ENCODE measurements around the gene GSTA3. TPM values are rescaled to one million over a fixed set of nuclear protein-coding genes. Genes with fewer than 3 reads are reported as not detected.

Gene GSTA3
- total and polyA plus RNA-seq, 2 of the 13 experiments (the other 11 are each of a cell fraction or from before 2014, with no cell fraction given), result not detected

GRCh38 chr6:52929321-52930164 is 20.0 kb upstream of the GSTA3 start (continued):
- TF ChIP-seq, protein P1, sequence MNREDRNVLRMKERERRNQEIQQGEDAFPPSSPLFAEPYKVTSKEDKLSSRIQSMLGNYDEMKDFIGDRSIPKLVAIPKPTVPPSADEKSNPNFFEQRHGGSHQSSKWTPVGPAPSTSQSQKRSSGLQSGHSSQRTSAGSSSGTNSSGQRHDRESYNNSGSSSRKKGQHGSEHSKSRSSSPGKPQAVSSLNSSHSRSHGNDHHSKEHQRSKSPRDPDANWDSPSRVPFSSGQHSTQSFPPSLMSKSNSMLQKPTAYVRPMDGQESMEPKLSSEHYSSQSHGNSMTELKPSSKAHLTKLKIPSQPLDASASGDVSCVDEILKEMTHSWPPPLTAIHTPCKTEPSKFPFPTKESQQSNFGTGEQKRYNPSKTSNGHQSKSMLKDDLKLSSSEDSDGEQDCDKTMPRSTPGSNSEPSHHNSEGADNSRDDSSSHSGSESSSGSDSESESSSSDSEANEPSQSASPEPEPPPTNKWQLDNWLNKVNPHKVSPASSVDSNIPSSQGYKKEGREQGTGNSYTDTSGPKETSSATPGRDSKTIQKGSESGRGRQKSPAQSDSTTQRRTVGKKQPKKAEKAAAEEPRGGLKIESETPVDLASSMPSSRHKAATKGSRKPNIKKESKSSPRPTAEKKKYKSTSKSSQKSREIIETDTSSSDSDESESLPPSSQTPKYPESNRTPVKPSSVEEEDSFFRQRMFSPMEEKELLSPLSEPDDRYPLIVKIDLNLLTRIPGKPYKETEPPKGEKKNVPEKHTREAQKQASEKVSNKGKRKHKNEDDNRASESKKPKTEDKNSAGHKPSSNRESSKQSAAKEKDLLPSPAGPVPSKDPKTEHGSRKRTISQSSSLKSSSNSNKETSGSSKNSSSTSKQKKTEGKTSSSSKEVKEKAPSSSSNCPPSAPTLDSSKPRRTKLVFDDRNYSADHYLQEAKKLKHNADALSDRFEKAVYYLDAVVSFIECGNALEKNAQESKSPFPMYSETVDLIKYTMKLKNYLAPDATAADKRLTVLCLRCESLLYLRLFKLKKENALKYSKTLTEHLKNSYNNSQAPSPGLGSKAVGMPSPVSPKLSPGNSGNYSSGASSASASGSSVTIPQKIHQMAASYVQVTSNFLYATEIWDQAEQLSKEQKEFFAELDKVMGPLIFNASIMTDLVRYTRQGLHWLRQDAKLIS (CRISPR knock-in tag; IDR thresholded peaks at IDR 0.05), result no peak
- TF ChIP-seq KLF13 (CRISPR knock-in tag; IDR thresholded peaks at IDR 0.05) (no peak), ZNF280B (CRISPR knock-in tag; IDR thresholded peaks at IDR 0.05; ENCODE audit: borderline replicate concordance) (no peak), TOE1 (CRISPR knock-in tag; IDR thresholded peaks at IDR 0.05) (no peak), EP300 (IDR thresholded peaks at IDR 0.05; ENCODE audit: low read depth in 2 of 2, low read length in 2 of 2) (0 out of 4 replicates have a peak, but pooled peaks of 1 of the 2 experiments have one; percentile 4), EP300 (CRISPR knock-in tag; IDR thresholded peaks at IDR 0.05; ENCODE audit: borderline replicate concordance) (peak; percentile 36; the same call in 1 of the 2 replicates), HMG20A (CRISPR knock-in tag; IDR thresholded peaks at IDR 0.05; ENCODE audit: borderline replicate concordance) (no peak), ZNF292 (CRISPR knock-in tag; IDR thresholded peaks at IDR 0.05; ENCODE audit: borderline replicate concordance, low read depth) (no peak), ZNF337 (CRISPR knock-in tag; IDR thresholded peaks at IDR 0.05; ENCODE audit: borderline replicate concordance, low read depth) (no peak), PAX8 (CRISPR knock-in tag; IDR thresholded peaks at IDR 0.05; ENCODE audit: borderline replicate concordance) (no peak), KDM4B (CRISPR knock-in tag; IDR thresholded peaks at IDR 0.05) (no peak), NCOR1 (IDR thresholded peaks at IDR 0.05; ENCODE audit: borderline replicate concordance, low read length) (no peak)
- TF ChIP-seq, protein P2, sequence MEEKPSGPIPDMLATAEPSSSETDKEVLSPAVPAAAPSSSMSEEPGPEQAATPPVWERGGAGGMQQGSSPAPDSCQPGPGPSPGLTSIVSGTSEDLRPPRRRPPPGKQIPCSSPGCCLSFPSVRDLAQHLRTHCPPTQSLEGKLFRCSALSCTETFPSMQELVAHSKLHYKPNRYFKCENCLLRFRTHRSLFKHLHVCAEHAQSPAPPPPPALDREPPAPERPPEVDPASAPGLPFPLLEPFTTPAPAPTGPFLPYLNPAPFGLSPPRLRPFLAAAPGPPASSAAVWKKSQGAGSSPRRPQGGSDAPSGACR (CRISPR knock-in tag; IDR thresholded peaks at IDR 0.05), result no peak
- TF ChIP-seq, protein P3, sequence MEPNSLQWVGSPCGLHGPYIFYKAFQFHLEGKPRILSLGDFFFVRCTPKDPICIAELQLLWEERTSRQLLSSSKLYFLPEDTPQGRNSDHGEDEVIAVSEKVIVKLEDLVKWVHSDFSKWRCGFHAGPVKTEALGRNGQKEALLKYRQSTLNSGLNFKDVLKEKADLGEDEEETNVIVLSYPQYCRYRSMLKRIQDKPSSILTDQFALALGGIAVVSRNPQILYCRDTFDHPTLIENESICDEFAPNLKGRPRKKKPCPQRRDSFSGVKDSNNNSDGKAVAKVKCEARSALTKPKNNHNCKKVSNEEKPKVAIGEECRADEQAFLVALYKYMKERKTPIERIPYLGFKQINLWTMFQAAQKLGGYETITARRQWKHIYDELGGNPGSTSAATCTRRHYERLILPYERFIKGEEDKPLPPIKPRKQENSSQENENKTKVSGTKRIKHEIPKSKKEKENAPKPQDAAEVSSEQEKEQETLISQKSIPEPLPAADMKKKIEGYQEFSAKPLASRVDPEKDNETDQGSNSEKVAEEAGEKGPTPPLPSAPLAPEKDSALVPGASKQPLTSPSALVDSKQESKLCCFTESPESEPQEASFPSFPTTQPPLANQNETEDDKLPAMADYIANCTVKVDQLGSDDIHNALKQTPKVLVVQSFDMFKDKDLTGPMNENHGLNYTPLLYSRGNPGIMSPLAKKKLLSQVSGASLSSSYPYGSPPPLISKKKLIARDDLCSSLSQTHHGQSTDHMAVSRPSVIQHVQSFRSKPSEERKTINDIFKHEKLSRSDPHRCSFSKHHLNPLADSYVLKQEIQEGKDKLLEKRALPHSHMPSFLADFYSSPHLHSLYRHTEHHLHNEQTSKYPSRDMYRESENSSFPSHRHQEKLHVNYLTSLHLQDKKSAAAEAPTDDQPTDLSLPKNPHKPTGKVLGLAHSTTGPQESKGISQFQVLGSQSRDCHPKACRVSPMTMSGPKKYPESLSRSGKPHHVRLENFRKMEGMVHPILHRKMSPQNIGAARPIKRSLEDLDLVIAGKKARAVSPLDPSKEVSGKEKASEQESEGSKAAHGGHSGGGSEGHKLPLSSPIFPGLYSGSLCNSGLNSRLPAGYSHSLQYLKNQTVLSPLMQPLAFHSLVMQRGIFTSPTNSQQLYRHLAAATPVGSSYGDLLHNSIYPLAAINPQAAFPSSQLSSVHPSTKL (CRISPR knock-in tag; IDR thresholded peaks at IDR 0.05), result peak; percentile 15; the same call in 1 of the 2 replicates
- TF ChIP-seq, protein P4, sequence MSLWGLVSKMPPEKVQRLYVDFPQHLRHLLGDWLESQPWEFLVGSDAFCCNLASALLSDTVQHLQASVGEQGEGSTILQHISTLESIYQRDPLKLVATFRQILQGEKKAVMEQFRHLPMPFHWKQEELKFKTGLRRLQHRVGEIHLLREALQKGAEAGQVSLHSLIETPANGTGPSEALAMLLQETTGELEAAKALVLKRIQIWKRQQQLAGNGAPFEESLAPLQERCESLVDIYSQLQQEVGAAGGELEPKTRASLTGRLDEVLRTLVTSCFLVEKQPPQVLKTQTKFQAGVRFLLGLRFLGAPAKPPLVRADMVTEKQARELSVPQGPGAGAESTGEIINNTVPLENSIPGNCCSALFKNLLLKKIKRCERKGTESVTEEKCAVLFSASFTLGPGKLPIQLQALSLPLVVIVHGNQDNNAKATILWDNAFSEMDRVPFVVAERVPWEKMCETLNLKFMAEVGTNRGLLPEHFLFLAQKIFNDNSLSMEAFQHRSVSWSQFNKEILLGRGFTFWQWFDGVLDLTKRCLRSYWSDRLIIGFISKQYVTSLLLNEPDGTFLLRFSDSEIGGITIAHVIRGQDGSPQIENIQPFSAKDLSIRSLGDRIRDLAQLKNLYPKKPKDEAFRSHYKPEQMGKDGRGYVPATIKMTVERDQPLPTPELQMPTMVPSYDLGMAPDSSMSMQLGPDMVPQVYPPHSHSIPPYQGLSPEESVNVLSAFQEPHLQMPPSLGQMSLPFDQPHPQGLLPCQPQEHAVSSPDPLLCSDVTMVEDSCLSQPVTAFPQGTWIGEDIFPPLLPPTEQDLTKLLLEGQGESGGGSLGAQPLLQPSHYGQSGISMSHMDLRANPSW (CRISPR knock-in tag; IDR thresholded peaks at IDR 0.05; ENCODE audit: borderline replicate concordance), result no peak

Measured in HepG2 (cell line).